Measurements from ENCODE around the gene GH2.
"Not testable (repeated sequence)": the region's sequence is repeated elsewhere in the genome, so short reads cannot be mapped to it uniquely, and the experiment has no call there.

DNA sequence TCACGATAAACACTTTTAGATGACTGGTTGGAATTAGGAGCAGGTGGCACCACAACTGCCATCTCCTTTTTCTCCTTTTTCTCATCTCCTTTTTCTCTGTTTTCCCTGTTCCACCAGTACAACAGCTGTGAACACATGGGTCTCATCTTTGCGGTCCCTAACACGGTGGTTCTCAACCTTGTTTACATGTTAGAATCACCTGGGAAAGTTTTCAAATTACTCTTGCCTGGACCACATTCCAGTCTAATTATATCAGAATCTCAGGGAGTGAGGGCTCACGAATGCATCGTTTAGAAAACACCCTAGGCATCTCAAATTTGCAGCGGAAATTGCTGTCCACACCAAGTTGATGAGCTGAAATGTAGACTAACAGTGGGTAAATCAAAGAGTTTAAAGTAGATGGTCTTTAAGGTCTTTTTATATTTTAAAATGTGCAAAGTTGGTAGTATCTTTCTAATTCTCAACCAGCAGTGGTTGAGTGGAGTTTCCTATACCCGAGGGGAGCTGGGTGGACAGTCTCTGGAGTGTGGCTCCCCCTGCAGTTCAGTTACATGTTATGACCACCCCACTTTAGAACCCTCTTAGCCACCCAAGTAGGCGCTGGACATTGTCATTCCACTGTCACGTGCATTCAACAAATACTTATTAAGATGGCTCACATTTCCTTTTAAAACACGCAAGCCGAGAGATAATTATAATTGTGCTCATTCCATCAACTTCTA lies 10.7 kb upstream of the GH2 start:
- TF ChIP-seq, protein P1, sequence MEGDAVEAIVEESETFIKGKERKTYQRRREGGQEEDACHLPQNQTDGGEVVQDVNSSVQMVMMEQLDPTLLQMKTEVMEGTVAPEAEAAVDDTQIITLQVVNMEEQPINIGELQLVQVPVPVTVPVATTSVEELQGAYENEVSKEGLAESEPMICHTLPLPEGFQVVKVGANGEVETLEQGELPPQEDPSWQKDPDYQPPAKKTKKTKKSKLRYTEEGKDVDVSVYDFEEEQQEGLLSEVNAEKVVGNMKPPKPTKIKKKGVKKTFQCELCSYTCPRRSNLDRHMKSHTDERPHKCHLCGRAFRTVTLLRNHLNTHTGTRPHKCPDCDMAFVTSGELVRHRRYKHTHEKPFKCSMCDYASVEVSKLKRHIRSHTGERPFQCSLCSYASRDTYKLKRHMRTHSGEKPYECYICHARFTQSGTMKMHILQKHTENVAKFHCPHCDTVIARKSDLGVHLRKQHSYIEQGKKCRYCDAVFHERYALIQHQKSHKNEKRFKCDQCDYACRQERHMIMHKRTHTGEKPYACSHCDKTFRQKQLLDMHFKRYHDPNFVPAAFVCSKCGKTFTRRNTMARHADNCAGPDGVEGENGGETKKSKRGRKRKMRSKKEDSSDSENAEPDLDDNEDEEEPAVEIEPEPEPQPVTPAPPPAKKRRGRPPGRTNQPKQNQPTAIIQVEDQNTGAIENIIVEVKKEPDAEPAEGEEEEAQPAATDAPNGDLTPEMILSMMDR (conservative IDR thresholded peaks at IDR 0.05; ENCODE audit: low read length), result peak; percentile 61
- TF ChIP-seq EZH2phosphoT487 (IDR thresholded peaks at IDR 0.05; ENCODE audit: borderline replicate concordance), result not testable (repeated sequence)
